Liver (tissue), 9 donors: ENCODE data around the gene CARD9. TPM values are rescaled to one million over a fixed set of nuclear protein-coding genes. Genes with fewer than 3 reads are reported as not detected.

ENCODE experiments used
- DNase-seq: peaks from one replicate; pipeline ENCODE4 v3.0.0-alpha.2; 2017; ENCODE audit warnings: low spot score
- H3K27ac ChIP-seq, 2 donors: one replicate each; pipeline ENCODE4 v1.7.0; 2013; ENCODE audit warnings: inconsistent platforms in 2 of 2, low read length in 2 of 2, control low read depth in 1 of 2, low read depth in 1 of 2, mild to moderate bottlenecking in 1 of 2
- H3K27me3 ChIP-seq, 4 donors: one replicate each; pipeline versions ENCODE4 v1.6.1 to v1.7.0; 2013; ENCODE audit warnings: low read length in 3 of 4, inconsistent platforms in 1 of 4, mild to moderate bottlenecking in 1 of 4, moderate library complexity in 1 of 4; ENCODE audit not compliant: control insufficient read depth in 4 of 4, insufficient read depth in 4 of 4
- H3K36me3 ChIP-seq, 4 donors: one replicate each; pipeline versions ENCODE4 v1.6.1 to v1.7.0; 2013; ENCODE audit warnings: low read length in 3 of 4, mild to moderate bottlenecking in 3 of 4, low read depth in 1 of 4, moderate library complexity in 1 of 4; ENCODE audit not compliant: control insufficient read depth in 4 of 4, insufficient read depth in 3 of 4
- H3K4me1 ChIP-seq, 4 donors: one replicate each; pipeline versions ENCODE4 v1.6.1 to v1.7.0; 2013; ENCODE audit warnings: low read length in 3 of 4, mild to moderate bottlenecking in 3 of 4, moderate library complexity in 1 of 4; ENCODE audit not compliant: control insufficient read depth in 4 of 4, insufficient read depth in 4 of 4
- H3K4me3 ChIP-seq, 3 donors: one replicate each; pipeline versions ENCODE4 v1.6.1 to v1.7.0; 2013; ENCODE audit warnings: low read length in 3 of 3, control low read depth in 1 of 3, low read depth in 1 of 3, mild to moderate bottlenecking in 1 of 3
- H3K9ac ChIP-seq, 2 donors: one replicate each; pipeline ENCODE4 v1.7.0; 2013; ENCODE audit warnings: low read length in 2 of 2, mild to moderate bottlenecking in 2 of 2, moderate library complexity in 2 of 2, control low read depth in 1 of 2, low read depth in 1 of 2
- H3K9me3 ChIP-seq, 4 donors: one replicate each; pipeline versions ENCODE4 v1.6.1 to v1.7.0; 2013; ENCODE audit warnings: low read length in 3 of 4; ENCODE audit not compliant: control insufficient read depth in 4 of 4
- EGR1 ChIP-seq, 2 donors: IDR thresholded peaks; 2 replicates each; pipeline ENCODE4 v1.6.1; 2016 to 2018; ENCODE audit warnings: antibody characterized with exemption in 2 of 2, low read depth in 2 of 2
- FOXA1 ChIP-seq: IDR thresholded peaks from 2 replicates; pipeline ENCODE4 v1.6.1; 2016; ENCODE audit warnings: antibody characterized with exemption
- FOXA2 ChIP-seq: IDR thresholded peaks from 2 replicates; pipeline ENCODE4 v1.6.1; 2016; ENCODE audit warnings: antibody characterized with exemption
- GABPA ChIP-seq, 2 donors: IDR thresholded peaks in 1 of 2; conservative IDR thresholded peaks in 1 of 2; 2 replicates each; pipeline ENCODE4 v1.6.1; 2016; ENCODE audit warnings: antibody characterized with exemption in 2 of 2, mild to moderate bottlenecking in 1 of 2, moderate library complexity in 1 of 2
- HNF4A ChIP-seq, 2 donors: conservative IDR thresholded peaks; 2 replicates each; pipeline ENCODE4 v1.6.1; 2016; ENCODE audit warnings: antibody characterized with exemption in 2 of 2, mild to moderate bottlenecking in 2 of 2
- HNF4G ChIP-seq: IDR thresholded peaks from 2 replicates; pipeline ENCODE4 v1.6.1; 2016; ENCODE audit warnings: antibody characterized with exemption
- JUND ChIP-seq, 2 donors: IDR thresholded peaks; 2 replicates each; pipeline ENCODE4 v1.6.1; 2016; ENCODE audit warnings: antibody characterized with exemption in 2 of 2
- NR2F2 ChIP-seq: IDR thresholded peaks from 2 replicates; pipeline ENCODE4 v1.6.1; 2016; ENCODE audit warnings: antibody characterized with exemption
- RAD21 ChIP-seq, 2 donors: IDR thresholded peaks; 2 replicates each; pipeline ENCODE4 v1.6.1; 2016; ENCODE audit warnings: antibody characterized with exemption in 2 of 2, mild to moderate bottlenecking in 2 of 2
- RXRA ChIP-seq, 2 donors: IDR thresholded peaks; 2 replicates each; pipeline ENCODE4 v1.6.1; 2017 to 2018; ENCODE audit warnings: antibody characterized with exemption in 2 of 2, mild to moderate bottlenecking in 1 of 2
- SP1 ChIP-seq: IDR thresholded peaks from 2 replicates; pipeline ENCODE4 v1.6.1; 2018; ENCODE audit warnings: antibody characterized with exemption, mild to moderate bottlenecking
- TAF1 ChIP-seq: conservative IDR thresholded peaks from 2 replicates; pipeline ENCODE4 v1.6.1; 2016; ENCODE audit warnings: antibody characterized with exemption, mild to moderate bottlenecking
- YY1 ChIP-seq: IDR thresholded peaks from 2 replicates; pipeline ENCODE4 v1.6.1; 2016; ENCODE audit warnings: antibody characterized with exemption, mild to moderate bottlenecking
- WGBS: extraction: QIAGEN DNeasy Blood & Tissue Kit; methylation state at CpG from one replicate; pipeline ENCODE4 v1.1.7; 2013; 5-methylcytosine and 5-hydroxymethylcytosine counted together
- polyA plus RNA-seq, 2 donors: library from polyadenylated mRNA; stranded (reverse) in 1 of 2; unstranded in 1 of 2; fragments of 200-250 nt in 1 of 2; fragments of >200 nt in 1 of 2; fragmentation: Nextera tagmentation in 1 of 2; extraction: Ambion mirVana in 1 of 2; gene quantifications; one replicate each; pipeline versions ENCODE4 v1.2.1 to v1.2.3, GENCODE V29; 2013 to 2015
- total RNA-seq, 2 donors: library from RNA; depleted of rRNA; stranded (reverse); fragments of >200 nt; gene quantifications; one replicate each; pipeline ENCODE4 v1.2.3, GENCODE V29; 2014
- TF ChIP-seq, protein P1 (sequence below): IDR thresholded peaks from 2 replicates; pipeline ENCODE4 v1.6.1; 2016; ENCODE audit warnings: antibody characterized with exemption
- TF ChIP-seq, protein P2 (sequence below): IDR thresholded peaks from 2 replicates; pipeline ENCODE4 v1.6.1; 2016; ENCODE audit warnings: antibody characterized with exemption
- TF ChIP-seq, protein P3 (sequence below): fragments of 150-350 bp; IDR thresholded peaks from 2 replicates; pipeline ENCODE4 v1.5.1; 2017; ENCODE audit warnings: improper control_type of control experiment, low read depth, low read length; ENCODE audit not compliant: missing input control
- TF ChIP-seq, protein P4 (sequence below): IDR thresholded peaks from 2 replicates; pipeline ENCODE4 v1.6.1; 2016; ENCODE audit warnings: antibody characterized with exemption, mild to moderate bottlenecking
- TF ChIP-seq, protein P5 (sequence below): IDR thresholded peaks from 2 replicates; pipeline ENCODE4 v1.6.1; 2016; ENCODE audit warnings: antibody characterized with exemption
- donor health status: healthy.
- donor health status: healthy.
- donor health status: healthy.
- donor health status: healthy.
- donor health status: healthy.

The CARD9 gene
- total and polyA plus RNA-seq, 4 donors: 0.25 to 5.3 (median 2.2) TPM

DNA sequence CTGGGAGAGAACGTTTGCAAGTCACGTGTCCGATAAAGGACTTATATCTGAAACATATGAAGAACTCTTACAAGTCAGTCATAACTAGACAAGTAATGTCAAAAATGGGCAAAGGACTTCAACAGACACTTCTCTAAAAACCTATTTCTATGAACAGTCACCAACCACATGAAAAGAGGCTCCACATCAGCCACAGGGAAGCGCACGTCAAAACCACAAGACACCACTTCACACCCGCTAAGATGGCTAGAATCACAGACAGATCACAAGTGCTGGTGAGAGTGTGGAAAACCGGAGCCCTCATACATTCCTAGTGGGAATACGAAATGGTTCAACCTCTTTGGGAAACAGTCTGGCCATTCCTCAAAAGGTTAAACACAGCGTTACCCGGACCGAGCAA, 11.5 kb upstream of the CARD9 start:
- TF ChIP-seq EGR1 (IDR thresholded peaks at IDR 0.05; ENCODE audit: low read depth in 2 of 2) (no peak), SP1 (no peak), FOXA1 (no peak), TAF1 (no peak), FOXA2 (no peak), RXRA (IDR thresholded peaks at IDR 0.05) (no peak), JUND (IDR thresholded peaks at IDR 0.05) (no peak), HNF4A (conservative IDR thresholded peaks at IDR 0.05) (no peak), GABPA (IDR thresholded peaks at IDR 0.05 in 1 of 2, conservative IDR thresholded peaks at IDR 0.05 in 1 of 2) (no peak), YY1 (no peak)
- TF ChIP-seq, protein P1, sequence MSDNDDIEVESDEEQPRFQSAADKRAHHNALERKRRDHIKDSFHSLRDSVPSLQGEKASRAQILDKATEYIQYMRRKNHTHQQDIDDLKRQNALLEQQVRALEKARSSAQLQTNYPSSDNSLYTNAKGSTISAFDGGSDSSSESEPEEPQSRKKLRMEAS: no peak
- TF ChIP-seq, protein P2, sequence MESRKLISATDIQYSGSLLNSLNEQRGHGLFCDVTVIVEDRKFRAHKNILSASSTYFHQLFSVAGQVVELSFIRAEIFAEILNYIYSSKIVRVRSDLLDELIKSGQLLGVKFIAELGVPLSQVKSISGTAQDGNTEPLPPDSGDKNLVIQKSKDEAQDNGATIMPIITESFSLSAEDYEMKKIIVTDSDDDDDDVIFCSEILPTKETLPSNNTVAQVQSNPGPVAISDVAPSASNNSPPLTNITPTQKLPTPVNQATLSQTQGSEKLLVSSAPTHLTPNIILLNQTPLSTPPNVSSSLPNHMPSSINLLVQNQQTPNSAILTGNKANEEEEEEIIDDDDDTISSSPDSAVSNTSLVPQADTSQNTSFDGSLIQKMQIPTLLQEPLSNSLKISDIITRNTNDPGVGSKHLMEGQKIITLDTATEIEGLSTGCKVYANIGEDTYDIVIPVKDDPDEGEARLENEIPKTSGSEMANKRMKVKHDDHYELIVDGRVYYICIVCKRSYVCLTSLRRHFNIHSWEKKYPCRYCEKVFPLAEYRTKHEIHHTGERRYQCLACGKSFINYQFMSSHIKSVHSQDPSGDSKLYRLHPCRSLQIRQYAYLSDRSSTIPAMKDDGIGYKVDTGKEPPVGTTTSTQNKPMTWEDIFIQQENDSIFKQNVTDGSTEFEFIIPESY: no peak
- TF ChIP-seq, protein P3, sequence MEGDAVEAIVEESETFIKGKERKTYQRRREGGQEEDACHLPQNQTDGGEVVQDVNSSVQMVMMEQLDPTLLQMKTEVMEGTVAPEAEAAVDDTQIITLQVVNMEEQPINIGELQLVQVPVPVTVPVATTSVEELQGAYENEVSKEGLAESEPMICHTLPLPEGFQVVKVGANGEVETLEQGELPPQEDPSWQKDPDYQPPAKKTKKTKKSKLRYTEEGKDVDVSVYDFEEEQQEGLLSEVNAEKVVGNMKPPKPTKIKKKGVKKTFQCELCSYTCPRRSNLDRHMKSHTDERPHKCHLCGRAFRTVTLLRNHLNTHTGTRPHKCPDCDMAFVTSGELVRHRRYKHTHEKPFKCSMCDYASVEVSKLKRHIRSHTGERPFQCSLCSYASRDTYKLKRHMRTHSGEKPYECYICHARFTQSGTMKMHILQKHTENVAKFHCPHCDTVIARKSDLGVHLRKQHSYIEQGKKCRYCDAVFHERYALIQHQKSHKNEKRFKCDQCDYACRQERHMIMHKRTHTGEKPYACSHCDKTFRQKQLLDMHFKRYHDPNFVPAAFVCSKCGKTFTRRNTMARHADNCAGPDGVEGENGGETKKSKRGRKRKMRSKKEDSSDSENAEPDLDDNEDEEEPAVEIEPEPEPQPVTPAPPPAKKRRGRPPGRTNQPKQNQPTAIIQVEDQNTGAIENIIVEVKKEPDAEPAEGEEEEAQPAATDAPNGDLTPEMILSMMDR: no peak
- TF ChIP-seq, protein P4, sequence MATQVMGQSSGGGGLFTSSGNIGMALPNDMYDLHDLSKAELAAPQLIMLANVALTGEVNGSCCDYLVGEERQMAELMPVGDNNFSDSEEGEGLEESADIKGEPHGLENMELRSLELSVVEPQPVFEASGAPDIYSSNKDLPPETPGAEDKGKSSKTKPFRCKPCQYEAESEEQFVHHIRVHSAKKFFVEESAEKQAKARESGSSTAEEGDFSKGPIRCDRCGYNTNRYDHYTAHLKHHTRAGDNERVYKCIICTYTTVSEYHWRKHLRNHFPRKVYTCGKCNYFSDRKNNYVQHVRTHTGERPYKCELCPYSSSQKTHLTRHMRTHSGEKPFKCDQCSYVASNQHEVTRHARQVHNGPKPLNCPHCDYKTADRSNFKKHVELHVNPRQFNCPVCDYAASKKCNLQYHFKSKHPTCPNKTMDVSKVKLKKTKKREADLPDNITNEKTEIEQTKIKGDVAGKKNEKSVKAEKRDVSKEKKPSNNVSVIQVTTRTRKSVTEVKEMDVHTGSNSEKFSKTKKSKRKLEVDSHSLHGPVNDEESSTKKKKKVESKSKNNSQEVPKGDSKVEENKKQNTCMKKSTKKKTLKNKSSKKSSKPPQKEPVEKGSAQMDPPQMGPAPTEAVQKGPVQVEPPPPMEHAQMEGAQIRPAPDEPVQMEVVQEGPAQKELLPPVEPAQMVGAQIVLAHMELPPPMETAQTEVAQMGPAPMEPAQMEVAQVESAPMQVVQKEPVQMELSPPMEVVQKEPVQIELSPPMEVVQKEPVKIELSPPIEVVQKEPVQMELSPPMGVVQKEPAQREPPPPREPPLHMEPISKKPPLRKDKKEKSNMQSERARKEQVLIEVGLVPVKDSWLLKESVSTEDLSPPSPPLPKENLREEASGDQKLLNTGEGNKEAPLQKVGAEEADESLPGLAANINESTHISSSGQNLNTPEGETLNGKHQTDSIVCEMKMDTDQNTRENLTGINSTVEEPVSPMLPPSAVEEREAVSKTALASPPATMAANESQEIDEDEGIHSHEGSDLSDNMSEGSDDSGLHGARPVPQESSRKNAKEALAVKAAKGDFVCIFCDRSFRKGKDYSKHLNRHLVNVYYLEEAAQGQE: no peak
- Histone ChIP-seq H3K9me3 (no peaks in the 10 kb centered on the region), H3K4me3 (no peak overlapping the region), H3K27ac (no peak overlapping the region), H3K4me1 (peaks cover 0 to 8% (median 1%) of the 10 kb centered on the region in 4 donors), H3K9ac (no peak overlapping the region), H3K27me3 (no peaks in the 10 kb centered on the region), H3K36me3 (peaks cover 10 to 77% (median 29%) of the 10 kb centered on the region in 4 donors)
- WGBS: 89% methylated on average over 11 of the region's 11 CpGs
- DNase-seq: no peak

DNA sequence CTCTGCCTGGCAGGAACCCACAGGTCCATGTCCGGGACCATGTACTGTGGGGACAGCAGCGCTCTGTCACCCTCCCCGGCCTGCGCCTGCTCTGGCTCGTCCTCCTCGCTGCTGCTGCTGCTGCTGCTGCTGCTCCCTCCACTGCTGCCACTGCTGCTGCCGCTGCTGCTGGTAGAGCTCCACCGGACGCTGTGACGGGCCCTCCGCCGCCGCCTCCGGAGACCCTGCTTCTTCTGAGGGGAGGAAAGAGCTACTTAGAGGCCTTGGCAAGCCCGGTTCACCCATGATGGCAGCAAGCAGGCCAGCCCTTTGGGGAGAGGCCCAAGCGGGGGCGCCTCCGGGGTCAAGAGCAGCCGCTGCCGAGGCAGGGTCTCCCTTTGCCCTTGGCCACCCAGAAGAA, 10.0 kb upstream of the CARD9 start:
- no peak overlapping the region for H3K4me3 ChIP-seq
- H3K27me3 ChIP-seq: no peaks in the 10 kb centered on the region
- no peak for DNase-seq
- no peak for TF ChIP-seq EGR1 (IDR thresholded peaks at IDR 0.05; ENCODE audit: low read depth in 2 of 2)
- TF ChIP-seq, protein P2: no peak
- no peak for TF ChIP-seq GABPA (IDR thresholded peaks at IDR 0.05 in 1 of 2, conservative IDR thresholded peaks at IDR 0.05 in 1 of 2)
- TF ChIP-seq FOXA2: no peak
- no peak for TF ChIP-seq HNF4G
- TF ChIP-seq JUND (IDR thresholded peaks at IDR 0.05): no peak
- no peak for TF ChIP-seq RXRA (IDR thresholded peaks at IDR 0.05)
- TF ChIP-seq, protein P3: no peak
- TF ChIP-seq, protein P5, sequence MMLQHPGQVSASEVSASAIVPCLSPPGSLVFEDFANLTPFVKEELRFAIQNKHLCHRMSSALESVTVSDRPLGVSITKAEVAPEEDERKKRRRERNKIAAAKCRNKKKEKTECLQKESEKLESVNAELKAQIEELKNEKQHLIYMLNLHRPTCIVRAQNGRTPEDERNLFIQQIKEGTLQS: no peak
- TF ChIP-seq, protein P1: no peak
- no peak for TF ChIP-seq TAF1
- no peak for TF ChIP-seq FOXA1
- TF ChIP-seq RAD21 (IDR thresholded peaks at IDR 0.05): no peak
- no peak for TF ChIP-seq HNF4A (conservative IDR thresholded peaks at IDR 0.05)
- TF ChIP-seq YY1: no peak
- TF ChIP-seq SP1: no peak
- TF ChIP-seq NR2F2: no peak
- no peak overlapping the region for H3K27ac ChIP-seq
- 97% methylated on average over 20 of the region's 20 CpGs for WGBS
- no peaks in the 10 kb centered on the region for H3K9me3 ChIP-seq
- no peak overlapping the region for H3K9ac ChIP-seq
- H3K36me3 ChIP-seq: peaks cover 6 to 72% (median 25%) of the 10 kb centered on the region in 4 donors
- H3K4me1 ChIP-seq: peaks cover 0 to 11% (median 3%) of the 10 kb centered on the region in 4 donors
